Fibroblast of the aortic adventitia (primary cell): Measurements from ENCODE around the gene MRPL48. TPM values are rescaled to one million over a fixed set of nuclear protein-coding genes. Genes with fewer than 3 reads are reported as not detected.
"Not testable (repeated sequence)": the region's sequence is repeated elsewhere in the genome, so short reads cannot be mapped to it uniquely, and the experiment has no call there.

Experiments used
- DNase-seq: peaks from one replicate; pipeline ENCODE4 v3.0.0-alpha.2; 2010; ENCODE audit warnings: low read depth
- H3K4me3 ChIP-seq: 2 replicates; pipeline ENCODE4 v1.5.1; 2011; ENCODE audit warnings: low read depth, mild to moderate bottlenecking, control low read depth, low read length, moderate library complexity
- CTCF ChIP-seq: IDR thresholded peaks from 2 replicates; pipeline ENCODE4 v1.5.1; 2011; ENCODE audit warnings: mild to moderate bottlenecking, low read length, control low read depth, inconsistent platforms; ENCODE audit not compliant: insufficient read depth
- total RNA-seq: library from RNA; depleted of rRNA; stranded (reverse); fragments of >200 nt; gene quantifications from 2 replicates; pipeline ENCODE4 v1.2.3, GENCODE V29; 2012; ENCODE audit warnings: low replicate concordance

Gene MRPL48
- total RNA-seq, 1 donor: 45.6 TPM

GRCh38 chr11:73878771-73879170, 91.1 kb downstream of the MRPL48 start:
- DNase-seq: no peak
- H3K4me3 ChIP-seq: no peak overlapping the region
- TF ChIP-seq CTCF: no peak

GRCh38 chr11:73880449-73880848, 92.8 kb downstream of the MRPL48 start:
- not testable (repeated sequence) for H3K4me3 ChIP-seq, DNase-seq

GRCh38 chr11:73883856-73884255, 96.2 kb downstream of the MRPL48 start:
- DNase-seq: peak; percentile 50
- H3K4me3 ChIP-seq: no peak overlapping the region
- no peak for TF ChIP-seq CTCF

- no peak for TF ChIP-seq CTCF
- DNase-seq: no peak
- H3K4me3 ChIP-seq: no peak overlapping the region
These were observed 100.6 kb downstream of the MRPL48 start for GRCh38 chr11:73888244-73888643.

GRCh38 chr11:73889019-73889418, 101.3 kb downstream of the MRPL48 start:
- peak; percentile 46 for DNase-seq
- TF ChIP-seq CTCF: no peak
- H3K4me3 ChIP-seq: no peak overlapping the region

GRCh38 chr11:73889536-73889935, 101.9 kb downstream of the MRPL48 start:
- TF ChIP-seq CTCF: no peak
- H3K4me3 ChIP-seq: no peak overlapping the region
- no peak for DNase-seq

GRCh38 chr11:73893041-73893440, 105.4 kb downstream of the MRPL48 start:
- no peak for DNase-seq
- no peak for TF ChIP-seq CTCF
- H3K4me3 ChIP-seq: no peak overlapping the region
